HepG2 (cell line): ENCODE measurements around the gene VAPB.
A peak's percentile ranks its signal among the peaks of the same experiment; 100 is the strongest.

ENCODE experiments used
- HOXA5 ChIP-seq: sonication (generic); formaldehyde crosslinking; IDR thresholded peaks from 2 replicates; pipeline ENCODE4 v1.4.0; 2020; ENCODE audit warnings: missing genetic modification reagents
- ZNF761 ChIP-seq: sonication (generic); formaldehyde crosslinking; conservative IDR thresholded peaks from 2 replicates; pipeline ENCODE4 v1.4.0; 2020; ENCODE audit warnings: mild to moderate bottlenecking, missing genetic modification reagents

GRCh38 chr20:58447511-58448391, 58.7 kb downstream of the VAPB start:
- TF ChIP-seq ZNF761 (CRISPR knock-in tag): no peak
- TF ChIP-seq HOXA5 (CRISPR knock-in tag): 0 out of 2 replicates have a peak, but pooled peaks have one; percentile 58
